GM18508 (cell line): ENCODE measurements around the gene MAPK1IP1L.
A peak's percentile ranks its signal among the peaks of the same experiment; 100 is the strongest.
"Not testable (repeated sequence)": the region's sequence is repeated elsewhere in the genome, so short reads cannot be mapped to it uniquely, and the experiment has no call there.

Source experiments
- ATAC-seq: cut with Tn5 transposase; IDR thresholded peaks from one replicate; pipeline ENCODE4 v1.9.1; 2021; ENCODE audit warnings: moderate number of reproducible peaks; ENCODE audit not compliant: insufficient read depth, unreplicated experiment

The MAPK1IP1L gene

GRCh38 chr14:55051423-55052268, at the start of gene MAPK1IP1L:
Gene MAPK1IP1L, plus strand, starts transcription at chr14:55051647. Its CDS starts 10,037 bp downstream, at chr14:55061684.
- ATAC-seq: peak; percentile 56

DNA sequence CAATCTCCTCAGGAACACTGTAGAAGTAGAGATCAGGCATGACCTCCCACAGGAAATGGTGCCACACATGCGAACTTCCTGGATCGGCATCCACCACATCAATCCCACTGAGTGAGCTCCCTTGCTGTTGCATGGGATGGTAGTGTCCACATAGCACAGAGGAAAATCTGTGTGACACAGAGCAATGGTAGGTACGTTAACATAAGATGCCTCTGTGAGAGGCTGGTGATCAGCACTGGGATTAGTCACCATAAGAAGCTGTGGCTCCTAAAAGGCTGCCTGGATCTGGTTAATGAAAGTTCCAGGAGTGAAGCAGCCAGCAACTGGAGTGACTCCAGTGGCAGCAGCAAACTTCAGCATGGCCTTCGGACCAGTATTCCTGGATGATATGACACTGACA, 46.4 kb upstream of the MAPK1IP1L start:
- ATAC-seq: no peak

- ATAC-seq: no peak
Observed at GRCh38 chr14:55015006-55015405, 36.4 kb upstream of the MAPK1IP1L start.

GRCh38 chr14:55019968-55020554, 31.4 kb upstream of the MAPK1IP1L start:
- no peak for ATAC-seq

GRCh38 chr14:55024365-55024764, 27.1 kb upstream of the MAPK1IP1L start:
- not testable (repeated sequence) for ATAC-seq

DNA sequence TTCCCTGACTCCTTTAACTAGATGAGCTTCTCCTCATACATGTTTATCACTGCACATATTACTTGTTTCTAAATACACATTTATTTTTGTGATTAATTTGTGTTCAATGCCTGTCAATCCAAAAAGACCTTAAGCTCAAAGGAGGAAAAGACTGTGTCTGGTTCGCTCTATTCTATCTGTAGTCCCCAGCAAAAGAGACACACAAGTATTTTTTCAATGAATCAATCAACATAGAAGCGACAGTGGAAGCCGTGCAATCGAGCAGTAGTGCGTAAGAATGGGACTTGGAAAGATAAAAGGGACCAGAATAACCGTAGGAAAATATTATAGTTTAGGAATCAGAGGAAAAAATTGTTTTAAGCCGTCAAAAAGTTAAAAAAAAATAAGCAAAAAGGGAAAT, 25.5 kb upstream of the MAPK1IP1L start:
- ATAC-seq: no peak

GRCh38 chr14:55026441-55026792, 25.0 kb upstream of the MAPK1IP1L start:
- no peak for ATAC-seq

GRCh38 chr14:55026793-55027561, 24.5 kb upstream of the MAPK1IP1L start, which contains the start of the genes SOCS4 and WDHD1:
Gene SOCS4, plus strand, starts transcription at chr14:55027236. Its CDS starts 15,806 bp downstream, at chr14:55043042.
Gene WDHD1, minus strand, starts transcription at chr14:55027099. Its CDS starts 312 bp downstream, at chr14:55026787.
- ATAC-seq: peak; percentile 69

- ATAC-seq: no peak
Observed at GRCh38 chr14:55028066-55028465, 23.4 kb upstream of the MAPK1IP1L start.

DNA sequence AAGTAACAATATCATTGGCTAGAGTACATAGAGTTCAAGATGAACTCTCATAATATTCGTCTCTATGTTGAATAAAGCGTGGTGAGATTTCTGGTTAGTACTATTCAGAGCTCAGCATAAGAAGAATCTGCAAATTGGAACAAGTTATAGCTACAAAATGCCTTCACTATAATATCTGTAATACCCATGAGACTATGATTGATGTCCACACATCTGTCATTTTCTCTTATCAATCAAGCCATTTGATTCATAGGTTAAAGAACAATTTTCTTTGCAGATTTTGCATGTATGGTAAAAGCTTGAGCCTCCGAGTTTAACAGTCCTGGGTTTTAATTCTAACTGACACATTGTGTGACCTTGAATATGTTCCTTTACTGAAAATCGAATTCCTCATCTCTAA, 23.0 kb upstream of the MAPK1IP1L start:
- no peak for ATAC-seq

GRCh38 chr14:55031190-55031589, 20.3 kb upstream of the MAPK1IP1L start:
- ATAC-seq: no peak

- ATAC-seq: not testable (repeated sequence)
Observed at GRCh38 chr14:55037995-55038394, 13.5 kb upstream of the MAPK1IP1L start.

DNA sequence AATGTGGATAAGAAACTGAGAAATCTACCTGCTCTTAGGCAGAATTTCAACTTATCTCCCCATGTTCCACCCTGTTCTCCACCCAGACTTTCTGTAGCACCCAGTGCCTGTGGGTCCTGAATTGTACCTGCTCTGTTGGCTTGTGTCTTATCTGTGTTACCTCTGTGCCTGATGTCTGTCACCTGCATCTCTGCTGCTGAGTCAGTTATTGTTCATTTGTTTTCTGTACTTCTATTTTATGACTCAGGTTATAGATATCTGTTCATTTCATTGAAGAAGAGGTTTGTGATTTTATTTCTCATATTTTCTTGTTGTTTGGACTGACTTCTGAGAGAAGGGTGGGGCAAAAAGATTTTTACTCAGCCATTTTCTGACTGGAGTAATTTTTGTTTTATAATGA, 12.7 kb upstream of the MAPK1IP1L start:
- no peak for ATAC-seq

GRCh38 chr14:55043528-55043927, 7.9 kb upstream of the MAPK1IP1L start:
- ATAC-seq: no peak

DNA sequence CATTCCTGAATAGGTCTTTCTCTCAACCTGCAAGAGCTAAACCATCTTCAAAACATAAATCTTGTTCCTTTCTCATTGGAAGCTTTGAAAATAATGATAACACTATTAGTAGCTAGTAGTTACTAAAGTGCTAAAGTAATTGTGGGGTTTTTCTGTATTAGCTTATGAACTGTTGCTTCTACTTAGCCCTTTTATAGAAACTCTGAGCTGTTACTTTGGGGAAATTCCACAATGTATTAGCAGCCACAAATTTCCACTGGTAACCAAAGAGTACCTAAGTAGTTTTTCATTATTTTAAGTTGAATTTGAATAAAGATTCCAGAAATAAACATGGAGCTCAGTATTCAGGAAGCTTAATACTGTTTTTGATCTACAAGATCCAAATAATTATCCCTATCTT, 6.4 kb upstream of the MAPK1IP1L start:
- ATAC-seq: no peak

DNA sequence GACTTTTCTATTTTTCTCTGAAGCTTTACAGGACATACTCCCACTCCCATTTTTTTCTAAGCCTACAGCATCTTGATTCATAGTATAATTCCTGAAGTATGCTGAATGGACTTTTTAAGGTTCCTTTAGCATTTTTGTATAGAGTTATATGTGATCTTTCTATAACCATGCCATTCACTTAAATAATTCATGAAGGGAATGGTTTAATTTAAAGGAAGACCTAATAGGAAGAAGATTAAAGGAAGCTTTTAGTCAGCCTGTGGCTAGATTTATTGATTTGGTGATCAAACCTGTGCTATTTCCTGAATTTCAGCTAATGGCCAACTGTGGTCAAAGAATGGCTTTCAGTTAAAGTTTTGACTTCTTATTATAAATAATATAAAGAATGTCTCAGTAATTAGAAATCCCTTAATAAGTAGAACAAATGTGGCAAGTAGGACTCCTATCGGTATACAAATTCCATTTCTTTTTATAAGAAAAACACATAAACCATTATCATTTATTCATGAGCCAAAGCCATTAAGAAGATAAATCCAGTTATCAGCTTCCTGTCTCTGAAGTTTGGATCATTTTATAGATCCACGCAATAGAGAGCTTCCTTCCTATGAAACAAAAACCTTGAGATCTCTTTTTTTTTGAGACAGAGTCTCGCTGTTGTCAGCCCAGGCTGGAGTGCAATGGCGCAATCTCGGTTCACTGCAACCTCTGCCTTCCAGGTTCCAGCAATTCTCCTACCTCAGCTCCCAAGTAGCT, 4.0 kb upstream of the MAPK1IP1L start:
- no peak for ATAC-seq

DNA sequence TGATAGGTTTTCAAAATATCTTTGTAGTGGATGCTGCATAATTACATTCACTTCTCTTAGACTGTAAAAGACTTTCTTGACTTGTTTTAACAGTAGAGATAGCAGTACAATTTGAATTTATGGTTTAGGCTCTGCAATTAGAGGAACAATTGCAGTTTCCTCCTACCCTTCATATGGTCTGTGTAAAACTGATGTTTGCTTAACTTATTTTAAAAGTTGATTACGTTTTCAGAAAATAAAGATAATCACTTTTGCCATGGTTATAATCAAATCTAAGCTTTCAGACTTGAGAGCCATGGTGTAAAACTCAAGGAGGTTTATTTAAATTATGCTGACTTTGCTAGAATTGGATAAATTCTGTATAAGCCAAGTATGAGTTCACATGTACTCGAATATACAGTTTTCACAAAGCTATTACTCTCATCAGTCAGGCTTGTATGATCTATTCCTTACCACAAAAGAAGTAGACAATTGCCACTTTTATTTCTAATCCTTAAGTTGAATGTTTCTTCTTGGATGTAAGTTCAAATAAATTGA, 2.5 kb upstream of the MAPK1IP1L start:
- ATAC-seq: no peak

DNA sequence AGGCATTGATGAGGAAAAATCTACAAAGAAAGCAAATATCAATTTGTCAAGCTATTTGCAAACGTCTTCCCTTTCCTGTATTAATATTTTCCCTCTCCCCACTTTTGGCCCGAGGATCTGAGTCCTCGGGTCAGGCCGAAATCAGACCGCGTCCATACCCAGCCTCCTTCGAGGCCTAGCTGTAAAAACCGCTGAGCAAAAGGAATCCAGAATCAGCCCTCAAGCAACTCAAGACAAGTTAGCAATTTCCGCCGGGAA, 353 bp upstream of the MAPK1IP1L start:
- peak; percentile 26 for ATAC-seq

DNA sequence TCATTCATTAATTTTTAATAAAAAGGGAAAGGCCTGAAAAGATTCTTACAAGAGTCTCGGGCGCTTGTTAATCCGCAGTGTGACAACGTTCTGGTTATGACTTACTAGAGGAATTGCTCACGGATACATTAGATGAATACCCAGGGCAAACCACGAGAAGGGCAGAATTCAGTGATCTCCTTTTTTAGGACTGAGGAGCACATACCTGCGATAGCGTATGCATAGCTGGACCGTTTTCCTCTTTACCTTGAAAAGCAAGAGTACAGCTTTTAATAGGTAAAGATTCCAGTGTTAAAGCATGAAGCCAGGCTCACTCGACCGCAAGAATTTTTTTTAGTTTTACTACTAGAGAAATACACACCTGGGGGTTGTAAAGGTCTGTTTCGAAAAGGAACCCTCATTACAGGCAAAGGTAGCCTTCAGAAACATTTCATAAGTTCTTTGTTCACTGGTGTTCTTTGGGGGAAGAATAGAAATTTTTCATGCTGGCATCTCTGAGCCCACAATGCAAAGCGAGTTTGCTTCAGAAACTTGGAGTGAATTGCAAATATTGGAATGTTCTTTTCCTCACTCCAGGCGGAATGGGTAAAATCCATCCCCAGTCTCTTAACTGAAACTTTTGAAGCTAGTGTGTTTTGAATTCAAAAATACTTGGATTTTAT, 953 bp downstream of the MAPK1IP1L start:
- peak; percentile 10 for ATAC-seq

DNA sequence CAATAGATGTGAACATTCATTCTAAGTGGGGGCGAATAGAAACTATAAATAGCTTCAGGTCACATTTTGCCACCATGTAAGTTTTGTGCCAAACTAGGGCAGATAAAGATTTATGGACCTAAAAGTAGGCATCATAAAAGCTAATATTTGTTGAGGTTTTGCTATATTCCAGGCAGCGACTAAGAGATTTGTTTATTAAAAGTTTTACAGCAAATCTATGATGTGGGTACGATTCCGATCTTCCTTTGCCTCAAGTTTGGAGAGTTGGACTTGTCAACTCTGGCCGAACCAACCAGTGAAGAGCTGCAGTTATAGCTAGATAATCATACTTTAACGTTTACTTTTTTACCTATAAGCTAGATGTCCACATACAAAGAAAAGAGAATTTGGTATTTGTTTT, 1.6 kb downstream of the MAPK1IP1L start:
- no peak for ATAC-seq
